PC-9 (cell line): Measurements from ENCODE around the gene PERCC1.

Experiments
- CTCF ChIP-seq: fragments of 200-600 bp; sonication (generic); conservative IDR thresholded peaks from 2 replicates; pipeline ENCODE4 v1.6.1; 2017; ENCODE audit warnings: mixed run types, antibody characterized with exemption, mild to moderate bottlenecking, moderate library complexity
- EZH2 ChIP-seq: fragments of 200-600 bp; sonication (generic); IDR thresholded peaks from 2 replicates; pipeline ENCODE4 v1.8.0; 2017; ENCODE audit warnings: antibody characterized with exemption, low read depth

- TF ChIP-seq CTCF (no peak), EZH2 (no peak)
Observed at GRCh38 chr16:1381612-1382406, 49.1 kb upstream of the PERCC1 start.
